EL (cell line): ENCODE data around the gene CAPS.
"Not testable (repeated sequence)": the region's sequence is repeated elsewhere in the genome, so short reads cannot be mapped to it uniquely, and the experiment has no call there.

ENCODE experiments used
- DNase-seq: peaks from one replicate; pipeline ENCODE4 v3.0.0-alpha.2; 2016

CAPS gene

GRCh38 chr19:5913739-5914357, at the start of gene CAPS:
CAPS (plus strand) TSS chr19:5914254; CDS start chr19:5914407, 153 bp downstream.
- DNase-seq, result peak; percentile 64

- no peak for DNase-seq
These were observed 49.1 kb upstream of the CAPS start for GRCh38 chr19:5864725-5865486.

GRCh38 chr19:5865772-5866171, 48.3 kb upstream of the CAPS start:
- no peak for DNase-seq

- no peak for DNase-seq
These were observed 46.6 kb upstream of the CAPS start for GRCh38 chr19:5867201-5868136.

- no peak for DNase-seq
These were observed 43.1 kb upstream of the CAPS start for GRCh38 chr19:5870986-5871394.

- no peak for DNase-seq
These were observed 40.3 kb upstream of the CAPS start for GRCh38 chr19:5873617-5874199.

GRCh38 chr19:5874496-5874895, 39.6 kb upstream of the CAPS start:
- DNase-seq, result peak; percentile 59

GRCh38 chr19:5877427-5877826, 36.6 kb upstream of the CAPS start:
- DNase-seq, result no peak

- no peak for DNase-seq
These were observed 36.2 kb upstream of the CAPS start for GRCh38 chr19:5877882-5878281.

- no peak for DNase-seq
These were observed 33.9 kb upstream of the CAPS start for GRCh38 chr19:5880196-5880595.

GRCh38 chr19:5880604-5881078, 33.4 kb upstream of the CAPS start:
- peak; percentile 53 for DNase-seq

GRCh38 chr19:5881543-5882299, 32.3 kb upstream of the CAPS start:
- DNase-seq, result no peak

GRCh38 chr19:5882421-5882968, 31.6 kb upstream of the CAPS start:
- no peak for DNase-seq

GRCh38 chr19:5883157-5883873, 30.7 kb upstream of the CAPS start:
- DNase-seq, result not testable (repeated sequence)

- DNase-seq, result not testable (repeated sequence)
These were observed 29.8 kb upstream of the CAPS start for GRCh38 chr19:5884065-5884811.

- DNase-seq, result peak; percentile 60
These were observed 24.6 kb upstream of the CAPS start for GRCh38 chr19:5889288-5889971.

GRCh38 chr19:5890099-5890498, 24.0 kb upstream of the CAPS start:
- DNase-seq, result no peak

- no peak for DNase-seq
These were observed 22.5 kb upstream of the CAPS start for GRCh38 chr19:5891572-5891937.

- DNase-seq, result peak; percentile 43
These were observed 21.9 kb upstream of the CAPS start for GRCh38 chr19:5891938-5892771.
